Cardiac septum (tissue), 1 donor: ENCODE data around the gene TBX10. TPM values are rescaled to one million over a fixed set of nuclear protein-coding genes. Genes with fewer than 3 reads are reported as not detected.
"Not testable (repeated sequence)": the region's sequence is repeated elsewhere in the genome, so short reads cannot be mapped to it uniquely, and the experiment has no call there.

Experiments used
- DNase-seq: peaks from one replicate; pipeline ENCODE4 v3.0.0-alpha.2; 2020; ENCODE audit warnings: low spot score
- intact Hi-C: fragments of 100-400 bp; cut with DNase I; formaldehyde crosslinking; loops from one replicate; pipeline ENCODE4 v1.14.0; 2022
- total RNA-seq: library from RNA; stranded (reverse); fragmentation: NEBNext Ultra II Directional; extraction: Animal tissue kit (Norgen Biotek cat#: 25700); gene quantifications from one replicate; pipeline ENCODE4 v1.2.1, GENCODE V29; 2021
- donor health status: DM: no; HTN: no; CAD: no.

TBX10 gene
- total RNA-seq, 1 donor from 2014 or later, result not detected

GRCh38 chr11:67665541-67666302 is 26.2 kb upstream of the TBX10 start:
- intact Hi-C loops, result no loop called here
- DNase-seq, result no peak

- intact Hi-C loops, result no loop called here
- DNase-seq, result no peak
Measured at GRCh38 chr11:67664696-67665540, 25.4 kb upstream of the TBX10 start.

GRCh38 chr11:67664213-67664585 is 24.6 kb upstream of the TBX10 start:
- DNase-seq, result no peak
- intact Hi-C loops, result no loop called here

GRCh38 chr11:67663532-67664212 is 24.1 kb upstream of the TBX10 start:
- DNase-seq, result no peak
- intact Hi-C loops, result no loop called here

GRCh38 chr11:67662835-67663531 is 23.4 kb upstream of the TBX10 start:
- intact Hi-C loops, result no loop called here
- DNase-seq, result no peak

GRCh38 chr11:67662142-67662834 is 22.7 kb upstream of the TBX10 start:
- intact Hi-C loops, result no loop called here
- no peak for DNase-seq

- intact Hi-C loops, DNase-seq: not testable (repeated sequence)
Measured at GRCh38 chr11:67660752-67661151, 21.2 kb upstream of the TBX10 start.

- DNase-seq, intact Hi-C loops: not testable (repeated sequence)
Measured at GRCh38 chr11:67659651-67660165, 20.1 kb upstream of the TBX10 start.

GRCh38 chr11:67657300-67657699 is 17.7 kb upstream of the TBX10 start:
- no peak for DNase-seq
- intact Hi-C loops, result no loop called here

GRCh38 chr11:67656278-67656922 is 16.8 kb upstream of the TBX10 start:
- peak; percentile 38 for DNase-seq
- intact Hi-C loops, result no loop called here

GRCh38 chr11:67654225-67654624 is 14.7 kb upstream of the TBX10 start:
- DNase-seq, result peak; percentile 19
- intact Hi-C loops, result no loop called here

GRCh38 chr11:67652965-67653845 is 13.6 kb upstream of the TBX10 start:
- DNase-seq, result peak; percentile 24
- intact Hi-C loops, result no loop called here

GRCh38 chr11:67651976-67652781 is 12.6 kb upstream of the TBX10 start:
- DNase-seq, result no peak
- intact Hi-C loops, result no loop called here

GRCh38 chr11:67649634-67650510 is 10.3 kb upstream of the TBX10 start:
- DNase-seq, result no peak
- intact Hi-C loops, result no loop called here

- no peak for DNase-seq
- intact Hi-C loops, result no loop called here
Measured at GRCh38 chr11:67648796-67649613, 9.4 kb upstream of the TBX10 start.
